ENCODE measurements around the gene SLC5A11. TPM values are rescaled to one million over a fixed set of nuclear protein-coding genes. Genes with fewer than 3 reads are reported as not detected.

Gene SLC5A11
- total RNA-seq, 3 donors from 2014 or later = 0.63 to 2.4 (median 1.3) TPM

- Histone ChIP-seq H3K4me1 (ENCODE audit: low read depth) (no peaks in the 10 kb centered on the region), H3K4me3 (no peak overlapping the region), H3K9me3 (no peaks in the 10 kb centered on the region), H3K36me3 (ENCODE audit: low read depth) (peaks cover 7% of the 10 kb centered on the region)
- DNase-seq (no peak), ATAC-seq (no peak)
- TF ChIP-seq, protein P1, sequence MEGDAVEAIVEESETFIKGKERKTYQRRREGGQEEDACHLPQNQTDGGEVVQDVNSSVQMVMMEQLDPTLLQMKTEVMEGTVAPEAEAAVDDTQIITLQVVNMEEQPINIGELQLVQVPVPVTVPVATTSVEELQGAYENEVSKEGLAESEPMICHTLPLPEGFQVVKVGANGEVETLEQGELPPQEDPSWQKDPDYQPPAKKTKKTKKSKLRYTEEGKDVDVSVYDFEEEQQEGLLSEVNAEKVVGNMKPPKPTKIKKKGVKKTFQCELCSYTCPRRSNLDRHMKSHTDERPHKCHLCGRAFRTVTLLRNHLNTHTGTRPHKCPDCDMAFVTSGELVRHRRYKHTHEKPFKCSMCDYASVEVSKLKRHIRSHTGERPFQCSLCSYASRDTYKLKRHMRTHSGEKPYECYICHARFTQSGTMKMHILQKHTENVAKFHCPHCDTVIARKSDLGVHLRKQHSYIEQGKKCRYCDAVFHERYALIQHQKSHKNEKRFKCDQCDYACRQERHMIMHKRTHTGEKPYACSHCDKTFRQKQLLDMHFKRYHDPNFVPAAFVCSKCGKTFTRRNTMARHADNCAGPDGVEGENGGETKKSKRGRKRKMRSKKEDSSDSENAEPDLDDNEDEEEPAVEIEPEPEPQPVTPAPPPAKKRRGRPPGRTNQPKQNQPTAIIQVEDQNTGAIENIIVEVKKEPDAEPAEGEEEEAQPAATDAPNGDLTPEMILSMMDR (IDR thresholded peaks at IDR 0.05) = no peak
- intact Hi-C loops (cut with DNase I, micrococcal nuclease) = no loop called here
Measured at GRCh38 chr16:24936151-24936550, 90.4 kb downstream of the SLC5A11 start.

GRCh38 chr16:24939224-24939623 lies 93.5 kb downstream of the SLC5A11 start:
- DNase-seq (no peak), ATAC-seq (no peak)
- no peak overlapping the region for H3K4me3 ChIP-seq
- intact Hi-C loops (cut with DNase I, micrococcal nuclease) = no loop called here
- H3K36me3 ChIP-seq (ENCODE audit: low read depth) = peaks cover 7% of the 10 kb centered on the region
- no peaks in the 10 kb centered on the region for H3K4me1 ChIP-seq (ENCODE audit: low read depth)
- TF ChIP-seq, protein P1 (IDR thresholded peaks at IDR 0.05) = no peak
- no peaks in the 10 kb centered on the region for H3K9me3 ChIP-seq

- ATAC-seq = no peak
- Histone ChIP-seq H3K4me3 (no peak overlapping the region), H3K4me1 (ENCODE audit: low read depth) (no peaks in the 10 kb centered on the region), H3K36me3 (ENCODE audit: low read depth) (peaks cover 7% of the 10 kb centered on the region), H3K9me3 (no peaks in the 10 kb centered on the region)
- intact Hi-C loops (cut with DNase I, micrococcal nuclease) = no loop called here
- no peak for DNase-seq
- TF ChIP-seq, protein P1 (IDR thresholded peaks at IDR 0.05) = no peak
Measured at GRCh38 chr16:24939738-24940137, 94.0 kb downstream of the SLC5A11 start.

DNA sequence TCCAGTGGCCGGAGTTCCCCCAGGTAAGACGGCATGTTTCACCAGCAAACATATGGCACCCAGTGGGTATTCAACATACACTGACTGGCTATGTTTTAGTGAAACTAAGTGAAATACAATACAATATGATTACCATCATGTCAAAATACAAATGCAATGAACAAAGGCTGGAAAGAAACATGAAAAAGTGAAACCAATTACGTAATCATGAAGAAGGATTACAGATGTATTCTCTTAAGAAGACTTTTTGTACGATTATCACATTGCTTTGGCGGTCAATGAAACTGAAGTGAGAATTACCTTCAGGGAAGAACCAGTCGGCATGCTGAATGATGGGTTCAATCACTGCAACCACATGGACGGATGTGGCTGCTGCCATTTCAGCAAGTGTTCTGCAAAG lies 97.7 kb downstream of the SLC5A11 start:
- ATAC-seq = no peak
- H3K4me1 ChIP-seq (ENCODE audit: low read depth) = no peaks in the 10 kb centered on the region
- H3K36me3 ChIP-seq (ENCODE audit: low read depth) = no peaks in the 10 kb centered on the region
- no peaks in the 10 kb centered on the region for H3K9me3 ChIP-seq
- DNase-seq = no peak
- H3K4me3 ChIP-seq = no peak overlapping the region
- TF ChIP-seq, protein P1 (IDR thresholded peaks at IDR 0.05) = no peak
- intact Hi-C loops (cut with DNase I, micrococcal nuclease) = no loop called here

GRCh38 chr16:24944206-24944605 lies 98.4 kb downstream of the SLC5A11 start:
- no peaks in the 10 kb centered on the region for H3K36me3 ChIP-seq (ENCODE audit: low read depth)
- no peak for ATAC-seq

More at GRCh38 chr16:24944206-24944605, 98.4 kb downstream of the SLC5A11 start:
- Histone ChIP-seq H3K4me1 (ENCODE audit: low read depth) (no peaks in the 10 kb centered on the region), H3K9me3 (no peaks in the 10 kb centered on the region), H3K4me3 (no peak overlapping the region)
- TF ChIP-seq, protein P1 (IDR thresholded peaks at IDR 0.05) = no peak
- intact Hi-C loops (cut with DNase I, micrococcal nuclease) = no loop called here
- no peak for DNase-seq

All from mucosa of descending colon (tissue), 3 donors.